Left lung (tissue), 10 donors: ENCODE measurements around the gene ARIH2. TPM values are rescaled to one million over a fixed set of nuclear protein-coding genes. Genes with fewer than 3 reads are reported as not detected.
A peak's percentile ranks its signal among the peaks of the same experiment; 100 is the strongest.

Experiments
- ATAC-seq: fragments of 200-7000 bp; cut with Tn5 transposase; one replicate; pipeline ENCODE4 v1.9.1; 2020; ENCODE audit warnings: moderate library complexity
- DNase-seq, 4 donors: peaks; one replicate each; pipeline ENCODE4 v3.0.0-alpha.2; 2013 to 2020
- H3K27ac ChIP-seq, 2 donors: fragments of 200-600 bp; sonication (generic) in 1 of 2; one replicate each; pipeline versions ENCODE4 v1.5.0 to v1.8.0; 2020 to 2021
- H3K27me3 ChIP-seq, 2 donors: fragments of 200-600 bp; sonication (generic) in 1 of 2; one replicate each; pipeline versions ENCODE4 v1.5.0 to v1.8.0; 2020 to 2021
- H3K36me3 ChIP-seq, 2 donors: fragments of 200-600 bp; sonication (generic) in 1 of 2; one replicate each; pipeline versions ENCODE4 v1.5.0 to v1.8.0; 2020 to 2021
- H3K4me1 ChIP-seq, 2 donors: fragments of 200-600 bp; one replicate each; pipeline ENCODE4 v1.8.0; 2021
- H3K4me3 ChIP-seq, 2 donors: fragments of 200-600 bp; sonication (generic) in 1 of 2; one replicate each; pipeline versions ENCODE4 v1.5.0 to v1.8.0; 2020 to 2021; ENCODE audit warnings: mild to moderate bottlenecking in 1 of 2
- H3K9me3 ChIP-seq, 2 donors: fragments of 200-600 bp; sonication (generic) in 1 of 2; one replicate each; pipeline versions ENCODE4 v1.5.0 to v1.8.0; 2020 to 2021
- intact Hi-C, 2 donors: fragments of 100-400 bp; cut with DNase I; formaldehyde crosslinking; loops; one replicate each; pipeline versions ENCODE4 v1.11.2 to v1.14.2; 2022
- polyA plus RNA-seq, 6 donors: library from polyadenylated mRNA; unstranded; fragments of 120-200 nt; gene quantifications; one replicate each; pipeline ENCODE4 v1.2.1, GENCODE V29; 2013; ENCODE audit not compliant: insufficient read length in 6 of 6
- total RNA-seq, 2 donors: library from RNA; stranded (reverse); fragmentation: NEBNext Ultra II Directional; extraction: Animal tissue kit (Norgen Biotek cat#: 25700); gene quantifications; one replicate each; pipeline ENCODE4 v1.2.1, GENCODE V29; 2021
- TF ChIP-seq, protein P1 (sequence below), 2 donors: fragments of 200-600 bp; sonication (generic) in 1 of 2; IDR thresholded peaks; one replicate each; pipeline versions ENCODE4 v1.5.0 to v1.8.0; 2021; ENCODE audit warnings: antibody characterized with exemption in 2 of 2
- donor health status: DM: no; HTN: yes; CAD: no.
- donor health status: DM: no; HTN: no; CAD: no.

Gene ARIH2
- total and polyA plus RNA-seq, 8 donors: 67.9 to 92.4 (median 83.5) TPM

DNA sequence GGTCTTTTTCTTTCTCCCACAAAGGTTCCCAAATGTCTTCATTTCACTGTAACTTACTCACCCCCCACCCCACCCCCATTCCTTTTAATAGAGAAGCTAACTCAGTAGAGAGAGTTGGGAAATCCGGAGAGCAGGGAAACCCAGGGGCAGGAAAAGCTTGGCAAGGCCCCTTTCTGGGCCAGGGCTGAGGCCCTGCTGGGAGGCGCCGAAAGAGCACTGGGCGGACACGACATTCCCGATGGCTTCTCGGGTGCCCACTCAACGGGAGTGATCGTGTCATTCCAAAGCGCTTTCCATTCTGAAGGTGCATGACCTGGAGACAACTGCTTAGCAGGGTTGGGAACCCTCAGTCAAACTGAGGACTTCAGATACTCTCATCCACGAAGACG, 101.3 kb downstream of the ARIH2 start:
- H3K9me3 ChIP-seq: no peaks in the 10 kb centered on the region
- H3K27ac ChIP-seq: peak overlapping the region; percentile 100
- intact Hi-C loops: no loop called here
- no peaks in the 10 kb centered on the region for H3K27me3 ChIP-seq
- peaks cover 0 to 40% of the 10 kb centered on the region in 2 donors for H3K36me3 ChIP-seq
- DNase-seq (no peak), ATAC-seq (no peak)
- H3K4me1 ChIP-seq: peaks cover 32 to 60% of the 10 kb centered on the region in 2 donors
- H3K4me3 ChIP-seq: peak overlapping the region; percentile 91 to 99
- TF ChIP-seq, protein P1, sequence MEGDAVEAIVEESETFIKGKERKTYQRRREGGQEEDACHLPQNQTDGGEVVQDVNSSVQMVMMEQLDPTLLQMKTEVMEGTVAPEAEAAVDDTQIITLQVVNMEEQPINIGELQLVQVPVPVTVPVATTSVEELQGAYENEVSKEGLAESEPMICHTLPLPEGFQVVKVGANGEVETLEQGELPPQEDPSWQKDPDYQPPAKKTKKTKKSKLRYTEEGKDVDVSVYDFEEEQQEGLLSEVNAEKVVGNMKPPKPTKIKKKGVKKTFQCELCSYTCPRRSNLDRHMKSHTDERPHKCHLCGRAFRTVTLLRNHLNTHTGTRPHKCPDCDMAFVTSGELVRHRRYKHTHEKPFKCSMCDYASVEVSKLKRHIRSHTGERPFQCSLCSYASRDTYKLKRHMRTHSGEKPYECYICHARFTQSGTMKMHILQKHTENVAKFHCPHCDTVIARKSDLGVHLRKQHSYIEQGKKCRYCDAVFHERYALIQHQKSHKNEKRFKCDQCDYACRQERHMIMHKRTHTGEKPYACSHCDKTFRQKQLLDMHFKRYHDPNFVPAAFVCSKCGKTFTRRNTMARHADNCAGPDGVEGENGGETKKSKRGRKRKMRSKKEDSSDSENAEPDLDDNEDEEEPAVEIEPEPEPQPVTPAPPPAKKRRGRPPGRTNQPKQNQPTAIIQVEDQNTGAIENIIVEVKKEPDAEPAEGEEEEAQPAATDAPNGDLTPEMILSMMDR (IDR thresholded peaks at IDR 0.05): no peak

DNA sequence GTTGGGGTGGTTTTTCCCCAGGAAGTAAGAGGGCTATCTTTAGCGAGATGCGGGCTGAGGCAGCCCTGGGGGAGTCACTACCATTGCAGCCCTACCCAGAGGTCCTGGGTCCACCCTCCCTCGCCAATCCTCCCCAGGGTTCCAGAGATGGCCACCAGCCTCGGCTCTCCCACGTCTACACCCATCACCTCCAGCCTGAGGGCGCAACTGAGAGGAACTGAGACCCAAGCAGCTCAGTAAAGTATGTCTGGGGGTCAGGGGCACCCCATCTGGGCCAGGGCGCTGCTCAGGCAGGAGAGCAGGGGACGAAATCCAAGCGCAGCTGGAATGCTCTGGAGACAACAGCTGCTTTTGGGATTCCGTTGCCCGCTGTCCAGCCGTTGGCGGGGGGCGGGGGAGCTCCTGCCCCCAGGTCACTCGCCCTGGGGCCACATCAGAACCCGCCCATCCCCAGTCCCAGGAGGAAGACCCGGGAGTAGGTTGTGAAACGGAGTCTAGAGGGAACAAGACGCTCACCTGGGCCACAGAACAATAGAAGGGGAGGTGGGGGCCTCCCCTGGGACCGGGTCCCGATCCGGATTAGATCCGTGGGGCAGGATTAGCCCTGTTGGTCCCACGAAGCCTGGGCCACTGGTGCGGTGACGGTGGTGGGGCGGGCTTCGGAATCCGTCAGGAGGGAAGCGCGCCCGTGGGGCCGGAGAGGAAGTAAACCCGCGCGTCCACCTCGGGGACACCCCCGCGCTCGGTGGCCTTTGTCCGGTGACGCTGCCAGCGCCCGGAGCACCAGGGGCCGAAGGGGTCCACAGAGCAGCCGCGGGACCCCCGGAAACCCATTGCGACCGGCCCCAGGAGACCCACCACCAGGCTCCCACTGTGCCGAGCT, 101.9 kb downstream of the ARIH2 start:
- Histone ChIP-seq H3K27me3 (no peaks in the 10 kb centered on the region), H3K4me3 (peak overlapping the region; percentile 91 to 99), H3K36me3 (peaks cover 0 to 40% of the 10 kb centered on the region in 2 donors), H3K4me1 (peaks cover 32 to 65% of the 10 kb centered on the region in 2 donors), H3K27ac (peak overlapping the region; percentile 100), H3K9me3 (no peaks in the 10 kb centered on the region)
- peak; percentile 11 for ATAC-seq
- TF ChIP-seq, protein P1 (IDR thresholded peaks at IDR 0.05): no peak
- peak in 3 of 4 donors; percentile 19 to 95 (median 76) for DNase-seq
- intact Hi-C loops: no loop called here

DNA sequence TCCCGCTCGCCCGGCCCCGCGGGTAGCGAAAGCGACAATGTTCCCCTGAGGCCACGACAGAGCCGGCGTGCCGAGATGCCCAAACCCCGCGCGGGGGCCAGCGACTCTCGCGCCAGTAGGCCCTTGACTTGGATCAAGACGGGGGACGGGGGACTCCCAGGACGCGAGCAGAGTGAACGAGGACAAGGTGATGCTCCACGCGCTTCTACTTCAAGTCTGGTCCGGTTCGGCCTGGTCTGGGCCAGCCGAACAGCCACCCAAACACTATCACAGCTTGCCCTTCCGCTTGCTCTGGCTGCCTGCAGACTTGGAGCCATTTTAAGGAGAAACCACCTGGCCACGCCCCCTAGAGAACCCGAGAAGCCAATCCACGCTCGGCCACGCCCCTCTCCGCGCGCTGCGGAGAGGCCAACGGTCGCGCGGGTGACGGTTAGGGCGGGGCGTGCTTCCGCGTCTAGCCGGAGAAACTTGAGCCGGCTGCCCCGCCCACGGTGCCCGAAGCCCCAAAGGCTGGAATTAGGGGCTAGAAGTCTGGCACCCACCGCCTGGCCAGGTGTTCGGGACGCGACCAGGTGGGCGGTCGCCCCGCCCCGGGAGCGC, 102.7 kb downstream of the ARIH2 start:
- no peaks in the 10 kb centered on the region for H3K9me3 ChIP-seq
- H3K4me1 ChIP-seq: peaks cover 32 to 72% of the 10 kb centered on the region in 2 donors
- peak overlapping the region; percentile 100 for H3K27ac ChIP-seq
- peak overlapping the region; percentile 91 to 99 for H3K4me3 ChIP-seq
- no peaks in the 10 kb centered on the region for H3K27me3 ChIP-seq
- intact Hi-C loops: no loop called here
- peaks cover 0 to 40% of the 10 kb centered on the region in 2 donors for H3K36me3 ChIP-seq
- ATAC-seq (peak; percentile 89), DNase-seq (peak; percentile 97 to 99 (median 99))
- TF ChIP-seq, protein P1 (IDR thresholded peaks at IDR 0.05): no peak

DNA sequence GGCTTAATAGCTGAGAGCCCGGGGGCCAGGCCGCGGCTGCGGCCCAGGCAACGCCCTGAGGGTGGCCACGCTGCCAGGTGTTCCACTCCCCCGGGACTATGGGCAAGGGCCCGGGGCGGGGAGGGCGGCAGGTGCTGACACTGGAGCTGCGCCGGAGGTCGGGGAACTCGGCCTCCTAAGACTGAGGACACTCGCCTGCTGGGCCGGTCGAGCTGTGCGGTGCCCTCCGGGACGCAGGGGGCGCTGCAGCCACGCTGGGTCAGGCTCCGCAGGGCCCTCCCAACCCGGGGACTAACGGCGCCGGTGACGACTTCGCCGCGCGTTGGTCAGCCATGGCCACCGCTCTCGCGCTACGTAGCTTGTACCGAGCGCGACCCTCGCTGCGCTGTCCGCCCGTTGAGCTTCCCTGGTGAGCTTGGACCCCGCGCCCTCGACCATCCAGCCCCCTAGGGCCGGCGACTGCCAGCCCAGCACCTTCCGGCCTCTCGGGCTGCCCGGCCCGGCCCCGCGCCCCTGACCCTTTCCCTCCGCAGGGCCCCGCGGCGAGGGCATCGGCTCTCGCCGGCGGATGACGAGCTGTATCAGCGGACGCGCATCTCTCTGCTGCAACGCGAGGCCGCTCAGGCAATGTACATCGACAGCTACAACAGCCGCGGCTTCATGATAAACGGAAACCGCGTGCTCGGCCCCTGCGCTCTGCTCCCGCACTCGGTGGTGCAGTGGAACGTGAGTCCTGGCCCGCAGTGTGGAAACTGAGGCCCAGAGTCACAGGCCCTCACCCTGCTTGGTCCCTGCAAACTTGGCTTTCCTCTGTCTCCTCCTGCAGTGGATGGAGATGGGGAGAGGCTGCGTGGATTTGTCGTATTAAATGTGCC, 103.4 kb downstream of the ARIH2 start, which contains the start of gene NDUFAF3:
Gene NDUFAF3, plus strand, starts transcription at position 309 of the 875 bp plus-strand sequence. Its CDS starts 24 bp downstream, at position 333.
- DNase-seq (peak; percentile 91 to 99 (median 94)), ATAC-seq (peak; percentile 85)
- peak within 1 kb of the TSS; percentile 100 for H3K27ac ChIP-seq
- H3K27me3 ChIP-seq: no peaks in the 10 kb centered on the region
- peak within 1 kb of the TSS; percentile 91 to 99 for H3K4me3 ChIP-seq
- TF ChIP-seq, protein P1 (IDR thresholded peaks at IDR 0.05): peak; percentile 94 to 99
- H3K36me3 ChIP-seq: peaks cover 0 to 39% of the 10 kb centered on the region in 2 donors
- no peaks in the 10 kb centered on the region for H3K9me3 ChIP-seq
- intact Hi-C loops: no loop called here
- H3K4me1 ChIP-seq: peaks cover 32 to 70% of the 10 kb centered on the region in 2 donors
